Activated CD4-positive, alpha-beta T cell treated with anti-CD3 and anti-CD28 coated beads for 24 hours (primary cell): ENCODE results near the gene FBXL14.
"Not testable (repeated sequence)": the region's sequence is repeated elsewhere in the genome, so short reads cannot be mapped to it uniquely, and the experiment has no call there.

Source experiments
- DNase-seq, 2 donors: peaks; one replicate each; pipeline ENCODE4 v3.0.0-alpha.2; 2020; ENCODE audit warnings: low read depth in 2 of 2

The FBXL14 gene

GRCh38 chr12:1619587-1619986 is 25.2 kb upstream of the FBXL14 start:
- no peak for DNase-seq

- DNase-seq = no peak
These were observed 24.8 kb upstream of the FBXL14 start for GRCh38 chr12:1619159-1619558.

GRCh38 chr12:1618489-1618888 is 24.1 kb upstream of the FBXL14 start:
- no peak for DNase-seq

GRCh38 chr12:1616233-1617066 is 22.1 kb upstream of the FBXL14 start:
- no peak for DNase-seq

- DNase-seq = no peak
These were observed 20.0 kb upstream of the FBXL14 start for GRCh38 chr12:1614360-1614759.

- DNase-seq = no peak
These were observed 19.5 kb upstream of the FBXL14 start for GRCh38 chr12:1613860-1614259.

GRCh38 chr12:1611803-1612572 is 17.6 kb upstream of the FBXL14 start:
- no peak for DNase-seq

GRCh38 chr12:1610072-1610643 is 15.8 kb upstream of the FBXL14 start:
- no peak for DNase-seq

- no peak for DNase-seq
These were observed 14.3 kb upstream of the FBXL14 start for GRCh38 chr12:1608713-1609119.

- no peak for DNase-seq
These were observed 13.7 kb upstream of the FBXL14 start for GRCh38 chr12:1607940-1608712.

- DNase-seq = peak; percentile 70 to 73
These were observed 11.7 kb upstream of the FBXL14 start for GRCh38 chr12:1606021-1606622.

GRCh38 chr12:1605129-1606020 is 11.0 kb upstream of the FBXL14 start:
- DNase-seq = no peak

GRCh38 chr12:1604464-1604863 is 10.1 kb upstream of the FBXL14 start:
- no peak for DNase-seq

- no peak for DNase-seq
These were observed 9.1 kb upstream of the FBXL14 start for GRCh38 chr12:1603269-1603993.

GRCh38 chr12:1602706-1603105 is 8.3 kb upstream of the FBXL14 start:
- DNase-seq = not testable (repeated sequence)

- no peak for DNase-seq
These were observed 4.4 kb upstream of the FBXL14 start for GRCh38 chr12:1598757-1599156.

GRCh38 chr12:1595690-1596347 is 1.4 kb upstream of the FBXL14 start:
- DNase-seq = no peak

GRCh38 chr12:1595026-1595561 is 713 bp upstream of the FBXL14 start:
- DNase-seq = no peak

- no peak for DNase-seq
These were observed 448 bp downstream of the FBXL14 start for GRCh38 chr12:1594006-1594260.
